Measurements from ENCODE around the gene TRIP11.

The TRIP11 gene

GRCh38 chr14:92010644-92011043 lies 29.2 kb downstream of the TRIP11 start:
- no peak for DNase-seq (ENCODE audit: low spot score)

GRCh38 chr14:92009604-92010003 lies 30.3 kb downstream of the TRIP11 start:
- DNase-seq (ENCODE audit: low spot score), result no peak

GRCh38 chr14:92005019-92005418 lies 34.8 kb downstream of the TRIP11 start:
- no peak for DNase-seq (ENCODE audit: low spot score)

GRCh38 chr14:92004062-92004461 lies 35.8 kb downstream of the TRIP11 start:
- DNase-seq (ENCODE audit: low spot score), result no peak

GRCh38 chr14:91998667-91999570 lies 40.9 kb downstream of the TRIP11 start:
- DNase-seq (ENCODE audit: low spot score), result no peak

GRCh38 chr14:91997492-91997891 lies 42.4 kb downstream of the TRIP11 start:
- DNase-seq (ENCODE audit: low spot score), result no peak

- DNase-seq (ENCODE audit: low spot score), result peak; percentile 62
Observed at GRCh38 chr14:91996948-91997371, 42.9 kb downstream of the TRIP11 start.

GRCh38 chr14:91987192-91987591 lies 52.7 kb downstream of the TRIP11 start:
- peak; percentile 8 for DNase-seq (ENCODE audit: low spot score)

- no peak for DNase-seq (ENCODE audit: low spot score)
Observed at GRCh38 chr14:91985521-91986255, 54.2 kb downstream of the TRIP11 start.

- no peak for DNase-seq (ENCODE audit: low spot score)
Observed at GRCh38 chr14:91985008-91985407, 54.9 kb downstream of the TRIP11 start.

GRCh38 chr14:91983588-91983987 lies 56.3 kb downstream of the TRIP11 start:
- DNase-seq (ENCODE audit: low spot score), result no peak

GRCh38 chr14:91980157-91980556 lies 59.7 kb downstream of the TRIP11 start:
- no peak for DNase-seq (ENCODE audit: low spot score)

- DNase-seq (ENCODE audit: low spot score), result no peak
Observed at GRCh38 chr14:91977884-91978283, 62.0 kb downstream of the TRIP11 start.

GRCh38 chr14:91975763-91976162 lies 64.1 kb downstream of the TRIP11 start:
- no peak for DNase-seq (ENCODE audit: low spot score)

GRCh38 chr14:91971188-91971778 lies 68.6 kb downstream of the TRIP11 start:
- no peak for DNase-seq (ENCODE audit: low spot score)

- DNase-seq (ENCODE audit: low spot score), result no peak
Observed at GRCh38 chr14:91968280-91968679, 71.6 kb downstream of the TRIP11 start.

GRCh38 chr14:91964724-91965123 lies 75.1 kb downstream of the TRIP11 start:
- peak; percentile 25 for DNase-seq (ENCODE audit: low spot score)

- DNase-seq (ENCODE audit: low spot score), result no peak
Observed at GRCh38 chr14:91964011-91964410, 75.8 kb downstream of the TRIP11 start.

- DNase-seq (ENCODE audit: low spot score), result no peak
Observed at GRCh38 chr14:91963465-91963864, 76.4 kb downstream of the TRIP11 start.

GRCh38 chr14:91961297-91962220 lies 78.3 kb downstream of the TRIP11 start:
- DNase-seq (ENCODE audit: low spot score), result no peak

GRCh38 chr14:91957876-91958313 lies 82.0 kb downstream of the TRIP11 start:
- no peak for DNase-seq (ENCODE audit: low spot score)

- DNase-seq (ENCODE audit: low spot score), result no peak
Observed at GRCh38 chr14:91956616-91957015, 83.2 kb downstream of the TRIP11 start.

Measured in Ammon's horn (tissue), 1 donor.